Keratinocyte (primary cell): ENCODE measurements around the gene PRLR. TPM values are rescaled to one million over a fixed set of nuclear protein-coding genes. Genes with fewer than 3 reads are reported as not detected.

Source experiments
- DNase-seq: peaks from one replicate; pipeline ENCODE4 v3.0.0-alpha.2; 2011; ENCODE audit warnings: low read depth, missing footprints, low spot score
- FAIRE-seq: peaks from 2 replicates; lab custom pipeline; 2011; peaks lifted over from hg19 to GRCh38; lab: Jason Lieb, UNC
- H2AFZ ChIP-seq: 2 replicates; pipeline ENCODE4 v1.6.0; 2012; ENCODE audit warnings: low read length, control low read depth, inconsistent platforms; ENCODE audit not compliant: control insufficient read depth
- H3K27ac ChIP-seq: 2 replicates; pipeline ENCODE4 v1.5.1; 2011; ENCODE audit warnings: low read length; ENCODE audit not compliant: control insufficient read depth, insufficient read depth
- H3K27me3 ChIP-seq: 3 replicates; pipeline ENCODE4 v1.6.0; 2011; ENCODE audit warnings: low read length; ENCODE audit not compliant: control insufficient read depth, insufficient read depth; ENCODE audit errors: extremely low read depth
- H3K36me3 ChIP-seq, 2 experiments: 2 replicates in 1 of 2; 3 replicates in 1 of 2; pipeline ENCODE4 v1.5.1; 2011; ENCODE audit warnings: low read length in 2 of 2, mild to moderate bottlenecking in 1 of 2; ENCODE audit not compliant: control insufficient read depth in 2 of 2, insufficient read depth in 2 of 2; ENCODE audit errors: extremely low read depth in 1 of 2
- H3K4me1 ChIP-seq: 3 replicates; pipeline ENCODE4 v1.5.1; 2011; ENCODE audit warnings: low read length; ENCODE audit not compliant: control insufficient read depth, insufficient read depth; ENCODE audit errors: extremely low read depth
- H3K4me2 ChIP-seq: 3 replicates; pipeline ENCODE4 v1.6.0; 2011; ENCODE audit warnings: low read depth, low read length; ENCODE audit not compliant: control insufficient read depth, insufficient read depth; ENCODE audit errors: extremely low read depth
- H3K4me3 ChIP-seq, 3 experiments: fragments of 200-600 bp in 1 of 3; sonication (generic) in 1 of 3; 2 replicates in 2 of 3; 3 replicates in 1 of 3; pipeline ENCODE4 v1.5.1; 2011 to 2016; ENCODE audit warnings: low read length in 3 of 3, mild to moderate bottlenecking in 3 of 3, control low read depth in 2 of 3, inconsistent platforms in 1 of 3, low read depth in 1 of 3, mixed read lengths in 1 of 3, mixed run types in 1 of 3, moderate library complexity in 1 of 3; ENCODE audit not compliant: control insufficient read depth in 2 of 3, insufficient read depth in 2 of 3; ENCODE audit errors: extremely low read depth in 1 of 3
- H3K79me2 ChIP-seq: 2 replicates; pipeline ENCODE4 v1.6.0; 2012; ENCODE audit warnings: low read length; ENCODE audit not compliant: control insufficient read depth, insufficient read depth
- H3K9ac ChIP-seq: 3 replicates; pipeline ENCODE4 v1.6.0; 2011; ENCODE audit warnings: low read length; ENCODE audit not compliant: control insufficient read depth, insufficient read depth; ENCODE audit errors: extremely low read depth
- H3K9me1 ChIP-seq: 3 replicates; pipeline ENCODE4 v1.6.0; 2011; ENCODE audit warnings: low read length; ENCODE audit not compliant: control insufficient read depth, insufficient read depth; ENCODE audit errors: extremely low read depth
- H3K9me3 ChIP-seq: 2 replicates; pipeline ENCODE4 v1.5.1; 2012; ENCODE audit warnings: low read depth, low read length; ENCODE audit not compliant: control insufficient read depth
- H4K20me1 ChIP-seq: 3 replicates; pipeline ENCODE4 v1.6.0; 2011; ENCODE audit warnings: low read length; ENCODE audit not compliant: control insufficient read depth, insufficient read depth; ENCODE audit errors: extremely low read depth
- EZH2 ChIP-seq: IDR thresholded peaks from one replicate; pipeline ENCODE4 v1.6.1; 2012; ENCODE audit warnings: inconsistent platforms, mild to moderate bottlenecking, low read length, moderate library complexity
- dilution Hi-C: fragments of 300-500 bp; cut with MboI; formaldehyde crosslinking; loops from one replicate; pipeline ENCODE4 v1.7.0; 2020; ENCODE audit warnings: low sequenced_read_pairs; ENCODE audit not compliant: extremely low pct_ligation_motif_present
- polyA plus RNA-seq, 5 experiments: library from polyadenylated mRNA; depleted of rRNA in 3 of 5; stranded (reverse) in 3 of 5; stranded (forward) in 1 of 5; unstranded in 1 of 5; fragments of >200 nt; gene quantifications; 1 replicate in 1 of 5; 2 replicates in 3 of 5; 3 replicates in 1 of 5; pipeline versions ENCODE4 v1.2.1 to v1.2.3, GENCODE V29; 2011 to 2012; ENCODE audit warnings: missing spikeins in 2 of 5, low read depth in 1 of 5, low replicate concordance in 1 of 5
- TF ChIP-seq, protein P1 (sequence below), 3 experiments: IDR thresholded peaks in 1 of 3; conservative IDR thresholded peaks in 1 of 3; optimal IDR thresholded peaks in 1 of 3; 2 replicates in 2 of 3; 3 replicates in 1 of 3; pipeline versions ENCODE3 to v1.5.1; 2011; ENCODE audit warnings: low read length in 3 of 3, mild to moderate bottlenecking in 3 of 3, moderate library complexity in 2 of 3, control low read depth in 1 of 3, inconsistent platforms in 1 of 3; ENCODE audit not compliant: insufficient read depth in 2 of 3; ENCODE audit errors: extremely low read depth in 1 of 3

Gene PRLR
- polyA plus RNA-seq, 1 donor (not counting 4 experiments of a cell fraction or from before 2014, with no cell fraction given): 0.04 TPM

DNA sequence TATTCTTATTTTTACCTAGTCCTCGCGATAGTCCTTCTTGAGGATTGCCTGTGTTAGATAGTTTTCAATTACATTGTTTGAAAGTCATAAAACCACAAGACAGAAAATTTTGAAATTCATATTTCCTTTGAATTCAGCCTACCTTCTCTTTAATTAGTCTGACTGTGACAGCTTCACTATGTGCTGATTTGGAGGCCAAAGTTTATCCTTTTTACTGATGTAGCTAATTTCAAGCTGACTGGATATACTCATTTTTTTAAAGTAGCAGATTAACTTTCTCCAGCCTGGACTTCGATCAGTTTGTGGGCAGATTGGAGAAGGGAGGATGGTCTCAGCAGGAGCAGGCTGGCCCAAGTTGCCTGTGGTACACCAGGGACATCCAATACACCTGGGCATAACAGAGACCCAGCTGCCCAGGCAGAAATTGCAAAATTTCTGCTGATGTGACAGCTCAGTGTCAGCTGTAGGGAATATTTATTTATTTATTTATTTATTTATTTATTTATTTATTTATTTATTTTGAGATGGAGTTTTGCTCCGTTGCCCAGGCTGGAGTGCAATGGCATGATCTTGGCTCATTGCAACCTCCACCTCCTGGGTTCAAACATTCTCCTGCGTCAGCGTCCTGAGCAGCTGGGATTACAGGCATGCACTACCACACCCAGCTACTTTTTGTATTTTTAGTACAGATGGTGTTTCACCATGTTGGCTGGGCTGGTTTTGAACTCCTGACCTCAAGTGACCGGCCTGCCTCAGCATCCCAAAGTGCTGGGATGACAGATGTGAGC lies 206.7 kb downstream of the PRLR start:
- DNase-seq (no peak), FAIRE-seq (no peak)
- Histone ChIP-seq H3K9me1 (no peaks in the 10 kb centered on the region), H3K36me3 (no peaks in the 10 kb centered on the region), H2AFZ (no peak overlapping the region), H3K4me3 (no peak overlapping the region), H3K4me1 (no peaks in the 10 kb centered on the region), H3K27ac (no peak overlapping the region), H3K27me3 (no peaks in the 10 kb centered on the region), H4K20me1 (no peaks in the 10 kb centered on the region), H3K79me2 (no peaks in the 10 kb centered on the region), H3K9ac (no peak overlapping the region), H3K4me2 (no peak overlapping the region), H3K9me3 (no peaks in the 10 kb centered on the region)
- dilution Hi-C loops: no loop called here
- TF ChIP-seq, protein P1, sequence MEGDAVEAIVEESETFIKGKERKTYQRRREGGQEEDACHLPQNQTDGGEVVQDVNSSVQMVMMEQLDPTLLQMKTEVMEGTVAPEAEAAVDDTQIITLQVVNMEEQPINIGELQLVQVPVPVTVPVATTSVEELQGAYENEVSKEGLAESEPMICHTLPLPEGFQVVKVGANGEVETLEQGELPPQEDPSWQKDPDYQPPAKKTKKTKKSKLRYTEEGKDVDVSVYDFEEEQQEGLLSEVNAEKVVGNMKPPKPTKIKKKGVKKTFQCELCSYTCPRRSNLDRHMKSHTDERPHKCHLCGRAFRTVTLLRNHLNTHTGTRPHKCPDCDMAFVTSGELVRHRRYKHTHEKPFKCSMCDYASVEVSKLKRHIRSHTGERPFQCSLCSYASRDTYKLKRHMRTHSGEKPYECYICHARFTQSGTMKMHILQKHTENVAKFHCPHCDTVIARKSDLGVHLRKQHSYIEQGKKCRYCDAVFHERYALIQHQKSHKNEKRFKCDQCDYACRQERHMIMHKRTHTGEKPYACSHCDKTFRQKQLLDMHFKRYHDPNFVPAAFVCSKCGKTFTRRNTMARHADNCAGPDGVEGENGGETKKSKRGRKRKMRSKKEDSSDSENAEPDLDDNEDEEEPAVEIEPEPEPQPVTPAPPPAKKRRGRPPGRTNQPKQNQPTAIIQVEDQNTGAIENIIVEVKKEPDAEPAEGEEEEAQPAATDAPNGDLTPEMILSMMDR (optimal IDR thresholded peaks at IDR 0.05 in 1 of 3, IDR thresholded peaks at IDR 0.05 in 1 of 3, conservative IDR thresholded peaks at IDR 0.05 in 1 of 3; ENCODE audit: extremely low read depth in 1 of 3, insufficient read depth in 2 of 3, low read length in 3 of 3): no peak
- no peak for TF ChIP-seq EZH2

DNA sequence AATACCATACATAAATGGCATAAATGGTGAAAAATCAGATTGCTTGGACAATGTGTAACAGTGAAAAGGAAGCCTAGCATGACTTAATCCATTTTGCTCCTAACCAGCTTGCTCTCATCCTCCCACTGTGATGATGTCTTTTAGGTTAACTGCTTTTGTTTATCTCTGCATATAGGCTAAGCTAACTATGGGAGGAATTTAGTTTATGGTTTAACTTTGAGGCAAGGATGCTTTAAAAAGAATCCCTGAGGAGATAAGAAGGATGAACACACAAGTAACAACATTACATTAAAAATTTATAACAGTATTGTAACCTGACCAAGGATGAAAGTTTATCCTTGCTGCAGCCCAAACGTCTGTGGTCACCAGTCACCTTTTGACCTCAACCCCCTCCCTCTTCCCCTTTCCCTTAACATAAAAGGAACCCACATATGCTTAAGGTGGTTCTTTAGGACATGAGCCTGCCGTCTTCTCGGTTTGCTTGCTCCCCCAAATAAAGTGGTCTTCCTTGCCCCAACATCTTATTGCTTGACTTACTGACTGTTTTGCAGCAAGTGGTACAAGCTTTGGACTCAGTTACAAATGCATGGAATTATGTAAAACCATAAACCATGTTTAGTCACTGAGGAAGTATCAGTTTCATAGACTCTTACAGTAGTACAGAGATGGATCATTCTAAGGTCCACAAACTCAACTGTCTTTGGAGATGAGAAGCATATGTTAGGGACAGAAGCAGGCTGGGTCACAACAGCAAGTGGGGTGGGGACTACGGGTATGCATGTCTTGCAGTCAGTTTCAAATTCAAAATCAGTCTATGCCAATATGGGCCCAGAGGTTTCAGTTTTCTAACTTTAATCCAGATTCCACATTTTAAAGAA lies 213.9 kb downstream of the PRLR start:
- Histone ChIP-seq H3K4me3 (no peak overlapping the region), H3K9ac (no peak overlapping the region), H3K9me1 (no peaks in the 10 kb centered on the region), H3K79me2 (no peaks in the 10 kb centered on the region), H3K27me3 (no peaks in the 10 kb centered on the region), H3K27ac (no peak overlapping the region), H3K36me3 (no peaks in the 10 kb centered on the region), H4K20me1 (no peaks in the 10 kb centered on the region), H3K9me3 (no peaks in the 10 kb centered on the region), H2AFZ (no peak overlapping the region), H3K4me1 (no peaks in the 10 kb centered on the region), H3K4me2 (no peak overlapping the region)
- no peak for TF ChIP-seq EZH2
- TF ChIP-seq, protein P1 (optimal IDR thresholded peaks at IDR 0.05 in 1 of 3, IDR thresholded peaks at IDR 0.05 in 1 of 3, conservative IDR thresholded peaks at IDR 0.05 in 1 of 3; ENCODE audit: extremely low read depth in 1 of 3, insufficient read depth in 2 of 3, low read length in 3 of 3): no peak
- FAIRE-seq (no peak), DNase-seq (no peak)
- dilution Hi-C loops: no loop called here
